ENCODE results near the gene SKI. TPM values are rescaled to one million over a fixed set of nuclear protein-coding genes. Genes with fewer than 3 reads are reported as not detected.

Gene SKI
- total RNA-seq, 1 donor from 2014 or later, result 53.8 TPM

GRCh38 chr1:2307064-2307605 is 79.0 kb downstream of the SKI start:
- Histone ChIP-seq H3K4me1 (peaks cover 33% of the 10 kb centered on the region), H3K27me3 (no peaks in the 10 kb centered on the region), H3K9me3 (no peaks in the 10 kb centered on the region), H3K27ac (no peak overlapping the region), H3K36me3 (peaks cover 0 to 64% of the 10 kb centered on the region in 2 donors), H3K4me3 (no peak overlapping the region)
- intact Hi-C loops (cut with DNase I), result no loop called here
- TF ChIP-seq CTCF (IDR thresholded peaks at IDR 0.05) (no peak), POLR2AphosphoS5 (IDR thresholded peaks at IDR 0.05; ENCODE audit: insufficient read depth in 1 of 2, low read depth in 1 of 2) (peak in 1 of 2 donors; percentile 15), POLR2A (IDR thresholded peaks at IDR 0.05) (no peak)
- DNase-seq (ENCODE audit: extremely low spot score in 2 of 2), result no peak

DNA sequence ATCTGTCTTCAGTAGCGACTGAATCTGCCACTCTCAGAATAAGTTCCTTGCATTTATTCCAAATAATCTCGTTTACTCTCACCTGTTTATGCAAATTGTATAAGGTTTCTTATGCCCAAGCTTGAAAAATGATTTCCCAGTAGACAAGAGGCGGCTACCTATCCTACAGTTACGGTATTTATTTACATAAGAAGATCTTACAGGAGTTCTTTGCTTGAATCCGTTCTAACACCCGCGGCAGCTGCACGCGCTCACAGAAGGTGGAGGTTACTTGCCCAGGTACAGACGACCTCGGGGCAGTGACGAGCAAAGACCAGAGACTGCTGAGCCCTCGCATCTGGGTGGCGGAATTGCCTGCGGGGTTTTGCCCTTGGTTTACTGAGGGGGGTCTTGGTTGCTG is 79.9 kb downstream of the SKI start:
- Histone ChIP-seq H3K9me3 (no peaks in the 10 kb centered on the region), H3K4me1 (peaks cover 34% of the 10 kb centered on the region), H3K4me3 (no peak overlapping the region), H3K27ac (no peak overlapping the region), H3K36me3 (peaks cover 0 to 64% of the 10 kb centered on the region in 2 donors), H3K27me3 (no peaks in the 10 kb centered on the region)
- intact Hi-C loops (cut with DNase I), result no loop called here
- TF ChIP-seq POLR2A (IDR thresholded peaks at IDR 0.05) (no peak), CTCF (IDR thresholded peaks at IDR 0.05) (no peak), POLR2AphosphoS5 (IDR thresholded peaks at IDR 0.05; ENCODE audit: insufficient read depth in 1 of 2, low read depth in 1 of 2) (no peak)
- no peak for DNase-seq (ENCODE audit: extremely low spot score in 2 of 2)

DNA sequence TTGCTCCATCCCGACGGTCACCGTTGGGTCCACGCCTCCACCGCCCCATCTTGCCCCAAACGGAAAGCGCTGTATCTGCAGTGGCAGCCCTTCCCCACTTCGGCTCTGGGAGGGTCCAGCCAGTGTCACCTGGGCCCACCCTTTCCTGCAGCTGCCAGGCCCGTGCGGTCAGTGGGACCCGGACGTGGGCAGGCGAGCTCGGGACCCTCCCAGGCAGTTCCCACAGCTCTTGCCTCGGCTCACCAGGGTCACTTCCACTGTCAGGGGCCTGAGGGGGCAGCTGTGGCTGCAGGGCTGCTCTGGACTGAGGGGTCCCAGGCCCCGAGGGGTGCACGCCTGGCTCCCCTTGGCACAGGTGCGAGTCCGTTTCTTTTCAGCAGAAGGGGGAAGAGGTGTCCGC is 80.7 kb downstream of the SKI start:
- H3K27me3 ChIP-seq, result no peaks in the 10 kb centered on the region
- peaks cover 0 to 55% of the 10 kb centered on the region in 2 donors for H3K36me3 ChIP-seq
- H3K9me3 ChIP-seq, result no peaks in the 10 kb centered on the region
- DNase-seq (ENCODE audit: extremely low spot score in 2 of 2), result no peak
- intact Hi-C loops (cut with DNase I), result no loop called here
- H3K4me1 ChIP-seq, result peaks cover 38% of the 10 kb centered on the region
- H3K27ac ChIP-seq, result no peak overlapping the region
- no peak for TF ChIP-seq POLR2A (IDR thresholded peaks at IDR 0.05)
- no peak for TF ChIP-seq CTCF (IDR thresholded peaks at IDR 0.05)
- TF ChIP-seq POLR2AphosphoS5 (IDR thresholded peaks at IDR 0.05; ENCODE audit: insufficient read depth in 1 of 2, low read depth in 1 of 2), result no peak
- no peak overlapping the region for H3K4me3 ChIP-seq

DNA sequence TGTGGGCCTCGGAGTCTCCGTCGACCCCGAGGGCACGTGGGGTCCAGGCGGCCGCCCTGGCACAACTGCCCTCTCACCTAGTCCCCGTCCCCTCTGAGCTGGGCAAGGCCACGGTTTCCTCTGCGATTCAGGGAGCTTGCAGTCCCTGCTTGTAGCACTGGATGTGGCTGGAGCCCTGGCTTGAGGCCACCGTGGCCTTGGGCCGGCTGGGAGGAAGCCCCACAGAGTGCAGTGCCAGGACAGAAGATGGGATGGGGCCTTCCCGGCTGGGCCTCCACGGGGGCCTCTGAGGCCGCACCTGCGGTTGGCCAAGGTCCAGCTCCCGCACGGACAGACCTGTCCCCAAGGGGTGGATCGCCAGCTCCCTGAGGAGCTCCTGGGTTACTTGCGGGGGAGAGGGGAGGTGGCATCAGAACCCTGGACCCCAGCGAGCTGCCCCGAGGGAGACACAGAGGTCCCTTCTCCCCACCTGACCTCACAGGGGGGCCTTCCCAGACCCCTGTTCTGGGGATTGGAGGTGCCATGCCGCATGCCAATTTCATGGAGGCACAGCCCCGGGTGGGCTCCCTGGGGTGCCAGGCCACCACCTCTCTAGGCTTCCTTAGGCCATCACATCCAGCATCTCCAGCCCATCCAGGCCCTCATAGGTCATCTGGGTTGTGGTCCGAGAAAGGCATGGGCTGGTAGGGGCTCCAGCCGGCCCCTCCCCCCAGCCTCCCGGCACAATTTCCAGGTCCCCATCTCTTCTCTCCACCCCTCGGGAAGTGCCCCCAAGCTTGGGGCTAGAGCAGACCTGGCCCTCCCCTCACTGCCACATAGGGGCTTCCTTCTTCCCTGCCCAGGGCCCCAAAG is 82.4 kb downstream of the SKI start:
- no peaks in the 10 kb centered on the region for H3K27me3 ChIP-seq
- no peaks in the 10 kb centered on the region for H3K9me3 ChIP-seq
- H3K4me3 ChIP-seq, result no peak overlapping the region
- TF ChIP-seq POLR2AphosphoS5 (IDR thresholded peaks at IDR 0.05; ENCODE audit: insufficient read depth in 1 of 2, low read depth in 1 of 2) (peak in 1 of 2 donors; percentile 41), POLR2A (IDR thresholded peaks at IDR 0.05) (no peak), CTCF (IDR thresholded peaks at IDR 0.05) (no peak)
- DNase-seq (ENCODE audit: extremely low spot score in 2 of 2), result no peak
- H3K27ac ChIP-seq, result peak overlapping the region; percentile 96
- intact Hi-C loops (cut with DNase I), result no loop called here
- H3K4me1 ChIP-seq, result peaks cover 54% of the 10 kb centered on the region
- peaks cover 0 to 38% of the 10 kb centered on the region in 2 donors for H3K36me3 ChIP-seq
